ENCODE data around the gene MRPS24. TPM values are rescaled to one million over a fixed set of nuclear protein-coding genes. Genes with fewer than 3 reads are reported as not detected.

MRPS24 gene
- total RNA-seq, 1 experiment from 2014 or later, result 135 TPM

- ChIA-PET CTCF (no interaction called here), POLR2A (no interaction called here)
- Mint-ChIP-seq H3K27ac (no peak overlapping the region), H3K4me3 (no peak overlapping the region), H3K9me3 (peaks cover 15% of the 10 kb centered on the region), H3K4me1 (no peaks in the 10 kb centered on the region), H3K36me3 (peaks cover 13% of the 10 kb centered on the region), H3K27me3 (ENCODE audit: low read depth) (no peaks in the 10 kb centered on the region)
- ATAC-seq (no peak), DNase-seq (ENCODE audit: low spot score) (no peak)
- no peak for TF ChIP-seq TP53 (CRISPR knock-in tag; IDR thresholded peaks at IDR 0.05)
- no peak for TF ChIP-seq SMAD4 (CRISPR knock-in tag; IDR thresholded peaks at IDR 0.05)
- no peak for TF ChIP-seq ELF4 (CRISPR knock-in tag; IDR thresholded peaks at IDR 0.05; ENCODE audit: low read depth)
- no peak for TF ChIP-seq ZNF121 (CRISPR knock-in tag; IDR thresholded peaks at IDR 0.05)
- TF ChIP-seq JUN (CRISPR knock-in tag; IDR thresholded peaks at IDR 0.05), result no peak
- TF ChIP-seq MXD4 (CRISPR knock-in tag; IDR thresholded peaks at IDR 0.05; ENCODE audit: borderline replicate concordance), result no peak
- TF ChIP-seq ARID4B (CRISPR knock-in tag; IDR thresholded peaks at IDR 0.05; ENCODE audit: borderline replicate concordance), result no peak
- no peak for TF ChIP-seq HMGA2 (CRISPR knock-in tag; IDR thresholded peaks at IDR 0.05)
- TF ChIP-seq ERG (CRISPR knock-in tag; IDR thresholded peaks at IDR 0.05), result no peak
- TF ChIP-seq ZNF425 (CRISPR knock-in tag; conservative IDR thresholded peaks at IDR 0.05), result no peak
- TF ChIP-seq IRF2 (CRISPR knock-in tag; IDR thresholded peaks at IDR 0.05; ENCODE audit: borderline replicate concordance, low read depth), result no peak
- no peak for TF ChIP-seq ZNF232 (CRISPR knock-in tag; IDR thresholded peaks at IDR 0.05)
- TF ChIP-seq PRRX2 (CRISPR knock-in tag; IDR thresholded peaks at IDR 0.05), result no peak
- TF ChIP-seq ATF3 (CRISPR knock-in tag; conservative IDR thresholded peaks at IDR 0.05), result no peak
- TF ChIP-seq FOXP4 (CRISPR knock-in tag; IDR thresholded peaks at IDR 0.05), result no peak
- no peak for TF ChIP-seq CREM (CRISPR knock-in tag; IDR thresholded peaks at IDR 0.05)
Observed at GRCh38 chr7:43856996-43857395, 12.3 kb downstream of the MRPS24 start.

GRCh38 chr7:43856316-43856715 is 13.0 kb downstream of the MRPS24 start:
- H3K9me3 Mint-ChIP-seq, result peaks cover 18% of the 10 kb centered on the region
- no peaks in the 10 kb centered on the region for H3K4me1 Mint-ChIP-seq
- H3K27me3 Mint-ChIP-seq (ENCODE audit: low read depth), result no peaks in the 10 kb centered on the region
- DNase-seq (ENCODE audit: low spot score) (no peak), ATAC-seq (no peak)
- ChIA-PET POLR2A (no interaction called here), CTCF (no interaction called here)
- H3K4me3 Mint-ChIP-seq, result no peak overlapping the region
- no peak for TF ChIP-seq FOXJ3 (CRISPR knock-in tag; IDR thresholded peaks at IDR 0.05; ENCODE audit: borderline replicate concordance)
- H3K27ac Mint-ChIP-seq, result no peak overlapping the region
- peaks cover 13% of the 10 kb centered on the region for H3K36me3 Mint-ChIP-seq

Measured in WTC11 (cell line).